ENCODE results near the gene MIA2. TPM values are rescaled to one million over a fixed set of nuclear protein-coding genes. Genes with fewer than 3 reads are reported as not detected.
"Not testable (repeated sequence)": the region's sequence is repeated elsewhere in the genome, so short reads cannot be mapped to it uniquely, and the experiment has no call there.

The MIA2 gene
- total RNA-seq, 2 donors from 2014 or later: 16.8 to 26.5 TPM

GRCh38 chr14:39279515-39279914 is 45.8 kb downstream of the MIA2 start:
- 90 to 100% methylated on average over 1 to 3 of the region's 3 CpGs for WGBS, 2 experiments (ENCODE audit: insufficient coverage in 1 of 2, insufficient read length in 1 of 2)
- no peak overlapping the region for H3K4me3 ChIP-seq (ENCODE audit: low read length)
- no peak overlapping the region for H3K9ac ChIP-seq (ENCODE audit: extremely low read depth, low read length, poor library complexity, severe bottlenecking)
- Mint-ChIP-seq H3K9me3 (peaks cover 15% of the 10 kb centered on the region), H3K27ac (no peak overlapping the region), H3K27me3 (ENCODE audit: insufficient read depth) (no peaks in the 10 kb centered on the region), H3K4me3 (no peak overlapping the region), H3K36me3 (ENCODE audit: low read depth) (peaks cover 56% of the 10 kb centered on the region), H3K4me1 (no peaks in the 10 kb centered on the region)
- no peaks in the 10 kb centered on the region for H3K4me1 ChIP-seq (ENCODE audit: control insufficient read depth, insufficient read depth, low read length)
- H3K9me3 ChIP-seq (ENCODE audit: control insufficient read depth, low read length): peaks cover 26% of the 10 kb centered on the region
- no peak overlapping the region for H3K27ac ChIP-seq (ENCODE audit: low read depth, low read length)
- no peaks in the 10 kb centered on the region for H3K27me3 ChIP-seq (ENCODE audit: control insufficient read depth, insufficient read depth, low read length, poor library complexity, severe bottlenecking)
- no peak for DNase-seq
- no peak for TF ChIP-seq CTCF (conservative IDR thresholded peaks at IDR 0.05)
- H3K36me3 ChIP-seq (ENCODE audit: control insufficient read depth, insufficient read depth, low read length): peaks cover 38% of the 10 kb centered on the region

- not testable (repeated sequence) for H3K4me3 ChIP-seq (ENCODE audit: low read length); DNase-seq; H3K27ac ChIP-seq (ENCODE audit: low read depth, low read length); H3K4me1 Mint-ChIP-seq; H3K27ac Mint-ChIP-seq; H3K27me3 Mint-ChIP-seq (ENCODE audit: insufficient read depth); H3K4me1 ChIP-seq (ENCODE audit: control insufficient read depth, insufficient read depth, low read length); H3K9ac ChIP-seq (ENCODE audit: extremely low read depth, low read length, poor library complexity, severe bottlenecking); H3K4me3 Mint-ChIP-seq; H3K27me3 ChIP-seq (ENCODE audit: control insufficient read depth, insufficient read depth, low read length, poor library complexity, severe bottlenecking)
- Mint-ChIP-seq H3K36me3 (ENCODE audit: low read depth) (peaks cover 60% of the 10 kb centered on the region), H3K9me3 (peaks cover 20% of the 10 kb centered on the region)
- WGBS, 2 experiments (ENCODE audit: insufficient coverage in 1 of 2, insufficient read length in 1 of 2): 97 to 100% methylated on average over 1 to 3 of the region's 3 CpGs
- Histone ChIP-seq H3K9me3 (ENCODE audit: control insufficient read depth, low read length) (peaks cover 26% of the 10 kb centered on the region), H3K36me3 (ENCODE audit: control insufficient read depth, insufficient read depth, low read length) (peaks cover 38% of the 10 kb centered on the region)
Measured at GRCh38 chr14:39280678-39281077, 47.0 kb downstream of the MIA2 start.

GRCh38 chr14:39289523-39289922 is 55.8 kb downstream of the MIA2 start:
- DNase-seq: no peak
- H3K27ac ChIP-seq (ENCODE audit: low read depth, low read length): no peak overlapping the region
- TF ChIP-seq CTCF (conservative IDR thresholded peaks at IDR 0.05): no peak
- WGBS, 2 experiments (ENCODE audit: insufficient coverage in 1 of 2, insufficient read length in 1 of 2): 88% methylated on average over 1 of the region's 1 CpG; no CpG with 5 or more reads in 1 of the 2 experiments
- H3K9ac ChIP-seq (ENCODE audit: extremely low read depth, low read length, poor library complexity, severe bottlenecking): no peak overlapping the region
- peaks cover 28% of the 10 kb centered on the region for H3K9me3 ChIP-seq (ENCODE audit: control insufficient read depth, low read length)
- Mint-ChIP-seq H3K4me3 (no peak overlapping the region), H3K27me3 (ENCODE audit: insufficient read depth) (no peaks in the 10 kb centered on the region), H3K36me3 (ENCODE audit: low read depth) (peaks cover 47% of the 10 kb centered on the region), H3K9me3 (peaks cover 24% of the 10 kb centered on the region), H3K27ac (no peak overlapping the region), H3K4me1 (no peaks in the 10 kb centered on the region)
- no peaks in the 10 kb centered on the region for H3K27me3 ChIP-seq (ENCODE audit: control insufficient read depth, insufficient read depth, low read length, poor library complexity, severe bottlenecking)
- no peak overlapping the region for H3K4me3 ChIP-seq (ENCODE audit: low read length)
- peaks cover 43% of the 10 kb centered on the region for H3K36me3 ChIP-seq (ENCODE audit: control insufficient read depth, insufficient read depth, low read length)
- H3K4me1 ChIP-seq (ENCODE audit: control insufficient read depth, insufficient read depth, low read length): no peaks in the 10 kb centered on the region

GRCh38 chr14:39291701-39292100 is 58.0 kb downstream of the MIA2 start:
- H3K36me3 Mint-ChIP-seq (ENCODE audit: low read depth): peaks cover 47% of the 10 kb centered on the region

More at GRCh38 chr14:39291701-39292100, 58.0 kb downstream of the MIA2 start:
- WGBS, 2 experiments (ENCODE audit: insufficient coverage in 1 of 2, insufficient read length in 1 of 2): 88 to 90% methylated on average over 4 of the region's 4 CpGs
- Histone ChIP-seq H3K9ac (ENCODE audit: extremely low read depth, low read length, poor library complexity, severe bottlenecking) (no peak overlapping the region), H3K4me3 (ENCODE audit: low read length) (no peak overlapping the region), H3K27me3 (ENCODE audit: control insufficient read depth, insufficient read depth, low read length, poor library complexity, severe bottlenecking) (no peaks in the 10 kb centered on the region), H3K27ac (ENCODE audit: low read depth, low read length) (no peak overlapping the region), H3K36me3 (ENCODE audit: control insufficient read depth, insufficient read depth, low read length) (peaks cover 53% of the 10 kb centered on the region), H3K9me3 (ENCODE audit: control insufficient read depth, low read length) (peaks cover 21% of the 10 kb centered on the region), H3K4me1 (ENCODE audit: control insufficient read depth, insufficient read depth, low read length) (no peaks in the 10 kb centered on the region)
- no peaks in the 10 kb centered on the region for H3K4me1 Mint-ChIP-seq
- no peak for DNase-seq
- no peak for TF ChIP-seq CTCF (conservative IDR thresholded peaks at IDR 0.05)
- H3K4me3 Mint-ChIP-seq: no peak overlapping the region
- peaks cover 10% of the 10 kb centered on the region for H3K9me3 Mint-ChIP-seq
- no peaks in the 10 kb centered on the region for H3K27me3 Mint-ChIP-seq (ENCODE audit: insufficient read depth)
- no peak overlapping the region for H3K27ac Mint-ChIP-seq
